H1 (cell line): ENCODE results near the gene CHRD. TPM values are rescaled to one million over a fixed set of nuclear protein-coding genes. Genes with fewer than 3 reads are reported as not detected.

Experiments used
- CTCF ChIA-PET: fragments of 300-600 bp; sonication (Branson Sonifier 250); formaldehyde crosslinking; loops from one replicate; lab custom pipeline; 2021; ENCODE audit not compliant: partially characterized antibody; lab: Charles Lee
- POLR2A ChIA-PET: fragments of 300-600 bp; sonication (Branson Sonifier 250); formaldehyde crosslinking; loops from one replicate; lab custom pipeline; 2021; ENCODE audit warnings: inconsistent platforms; ENCODE audit not compliant: partially characterized antibody; lab: Charles Lee
- DNase-seq, 2 experiments: peaks; one replicate each; pipeline versions ENCODE4 v3.0.0 to v3.0.0-alpha.2; 2010 to 2022; ENCODE audit warnings: low spot score in 2 of 2, low read depth in 1 of 2, mixed read lengths in 1 of 2
- FAIRE-seq: peaks from 2 replicates; lab custom pipeline; 2011; peaks lifted over from hg19 to GRCh38; lab: Jason Lieb, UNC
- H2AFZ ChIP-seq: 2 replicates; pipeline ENCODE4 v1.8.1; 2012; ENCODE audit warnings: low read length, inconsistent platforms
- H2AK5ac ChIP-seq: 2 replicates; pipeline ENCODE4 v1.6.1; 2013; ENCODE audit warnings: low read depth, low read length
- H2BK120ac ChIP-seq: replicated peaks from 2 replicates; pipeline ENCODE3; 2013; ENCODE audit warnings: low read depth, low read length, inconsistent platforms
- H2BK12ac ChIP-seq: 2 replicates; pipeline ENCODE4 v1.6.1; 2013; ENCODE audit warnings: low read depth, low read length
- H2BK15ac ChIP-seq: 2 replicates; pipeline ENCODE4 v1.6.1; 2013; ENCODE audit warnings: low read length
- H2BK20ac ChIP-seq: 2 replicates; pipeline ENCODE4 v1.6.1; 2013; ENCODE audit warnings: low read length
- H2BK5ac ChIP-seq: 2 replicates; pipeline ENCODE4 v1.6.1; 2013; ENCODE audit warnings: low read depth, low read length
- H3K14ac ChIP-seq: 2 replicates; pipeline ENCODE4 v1.6.1; 2013; ENCODE audit warnings: inconsistent platforms; ENCODE audit not compliant: insufficient read length
- H3K18ac ChIP-seq: 2 replicates; pipeline ENCODE4 v1.6.1; 2013; ENCODE audit warnings: low read length; ENCODE audit errors: extremely low read depth
- H3K23ac ChIP-seq: 2 replicates; pipeline ENCODE4 v1.6.1; 2013; ENCODE audit warnings: inconsistent platforms; ENCODE audit not compliant: insufficient read length
- H3K23me2 ChIP-seq: 2 replicates; pipeline ENCODE4 v1.6.1; 2013; ENCODE audit warnings: low read depth, low read length
- H3K27ac ChIP-seq: 2 replicates; pipeline ENCODE4 v1.6.1; 2011; ENCODE audit warnings: low read depth, low read length, inconsistent platforms
- H3K27me3 ChIP-seq, 4 experiments: replicated peaks in 1 of 4; 1 replicate in 1 of 4; 2 replicates in 3 of 4; pipeline versions ENCODE4 v1.6.1 to v1.8.1; 2011 to 2013; ENCODE audit warnings: low read length in 3 of 4, mild to moderate bottlenecking in 3 of 4, inconsistent platforms in 2 of 4, mixed read lengths in 2 of 4, moderate library complexity in 1 of 4; ENCODE audit not compliant: control insufficient read depth in 3 of 4, insufficient read depth in 3 of 4; ENCODE audit errors: extremely low read depth in 1 of 4
- H3K36me3 ChIP-seq, 4 experiments: 2 replicates each; pipeline versions ENCODE4 v1.6.1 to v1.8.1; 2011 to 2013; ENCODE audit warnings: mild to moderate bottlenecking in 4 of 4, low read length in 3 of 4, moderate library complexity in 2 of 4, control low read depth in 1 of 4, inconsistent platforms in 1 of 4; ENCODE audit not compliant: insufficient read depth in 4 of 4, control insufficient read depth in 2 of 4
- H3K4ac ChIP-seq: replicated peaks from 2 replicates; pipeline ENCODE3; 2013; ENCODE audit warnings: low read length, low read depth, mixed read lengths, inconsistent platforms; ENCODE audit not compliant: insufficient read length
- H3K4me1 ChIP-seq, 4 experiments: replicated peaks in 1 of 4; 1 replicate in 1 of 4; 2 replicates in 3 of 4; pipeline versions ENCODE4 v1.6.1 to v1.8.1; 2011 to 2013; ENCODE audit warnings: low read length in 3 of 4, inconsistent platforms in 2 of 4, mixed read lengths in 1 of 4; ENCODE audit not compliant: insufficient read depth in 4 of 4, control insufficient read depth in 3 of 4
- H3K4me2 ChIP-seq, 2 experiments: 2 replicates each; pipeline versions ENCODE4 v1.6.1 to v1.8.1; 2011 to 2013; ENCODE audit warnings: low read depth in 2 of 2, low read length in 2 of 2, control low read depth in 1 of 2, inconsistent platforms in 1 of 2, mild to moderate bottlenecking in 1 of 2; ENCODE audit not compliant: insufficient read depth in 1 of 2
- H3K4me3 ChIP-seq, 4 experiments: fragments of 200-600, 300-600 bp in 1 of 4; sonication (generic), shearing (Covaris generic), sonication (Bioruptor Twin) in 1 of 4; 2 replicates each; pipeline versions ENCODE4 v1.5.1 to v1.8.1; 2011 to 2016; ENCODE audit warnings: low read length in 4 of 4, low read depth in 3 of 4, control low read depth in 2 of 4, inconsistent platforms in 2 of 4, mild to moderate bottlenecking in 2 of 4, mixed read lengths in 1 of 4, moderate library complexity in 1 of 4; ENCODE audit not compliant: insufficient read depth in 2 of 4; ENCODE audit errors: extremely low read depth in 1 of 4
- H3K56ac ChIP-seq: replicated peaks from 2 replicates; pipeline ENCODE3; 2013; ENCODE audit warnings: low read depth, mild to moderate bottlenecking, mixed read lengths, low read length, inconsistent platforms; ENCODE audit not compliant: insufficient read length
- H3K79me1 ChIP-seq: 2 replicates; pipeline ENCODE4 v1.6.1; 2013; ENCODE audit warnings: low read depth, low read length, control low read depth
- H3K79me2 ChIP-seq, 2 experiments: 2 replicates each; pipeline versions ENCODE4 v1.6.1 to v1.8.1; 2012 to 2013; ENCODE audit warnings: low read length in 2 of 2, mild to moderate bottlenecking in 2 of 2, inconsistent platforms in 1 of 2; ENCODE audit not compliant: insufficient read depth in 2 of 2, control insufficient read depth in 1 of 2
- H3K9ac ChIP-seq, 4 experiments: replicated peaks in 1 of 4; 1 replicate in 1 of 4; 2 replicates in 3 of 4; pipeline versions ENCODE4 v1.6.1 to v1.8.1; 2011 to 2013; ENCODE audit warnings: low read depth in 3 of 4, low read length in 3 of 4, control low read depth in 2 of 4, mild to moderate bottlenecking in 2 of 4, moderate library complexity in 2 of 4, inconsistent platforms in 1 of 4; ENCODE audit errors: extremely low read depth in 1 of 4
- H3K9me3 ChIP-seq, 2 experiments: 2 replicates each; pipeline versions ENCODE4 v1.6.1 to v1.8.1; 2012 to 2013; ENCODE audit warnings: mild to moderate bottlenecking in 2 of 2, moderate library complexity in 2 of 2, control low read depth in 1 of 2, inconsistent platforms in 1 of 2, low read depth in 1 of 2, low read length in 1 of 2, mixed read lengths in 1 of 2; ENCODE audit not compliant: insufficient read depth in 2 of 2
- H4K20me1 ChIP-seq, 2 experiments: replicated peaks in 1 of 2; 2 replicates each; pipeline versions ENCODE3 to v1.8.1; 2011 to 2013; ENCODE audit warnings: inconsistent platforms in 2 of 2, low read length in 2 of 2, mild to moderate bottlenecking in 1 of 2; ENCODE audit not compliant: insufficient read depth in 2 of 2, control insufficient read depth in 1 of 2
- H4K5ac ChIP-seq: 2 replicates; pipeline ENCODE4 v1.6.1; 2013; ENCODE audit warnings: low read length, low read depth, mixed read lengths, inconsistent platforms; ENCODE audit not compliant: insufficient read length
- H4K8ac ChIP-seq: 2 replicates; pipeline ENCODE4 v1.8.0; 2013; ENCODE audit warnings: mild to moderate bottlenecking, moderate library complexity, low read length, inconsistent platforms; ENCODE audit not compliant: insufficient read depth; ENCODE audit errors: extremely low read depth
- H4K91ac ChIP-seq: replicated peaks from 2 replicates; pipeline ENCODE3; 2013; ENCODE audit warnings: low read length, mixed read lengths, inconsistent platforms; ENCODE audit not compliant: insufficient read length
- BCL11A ChIP-seq, 2 experiments: IDR thresholded peaks; one replicate each; pipeline ENCODE4 v1.6.1; 2011; ENCODE audit warnings: low read depth in 2 of 2, low read length in 2 of 2, mild to moderate bottlenecking in 2 of 2
- BRCA1 ChIP-seq: IDR thresholded peaks from 2 replicates; pipeline ENCODE4 v1.6.1; 2012; ENCODE audit warnings: low read depth, low read length, improper control_type of control experiment
- CBX8 ChIP-seq: fragments of 300-800, 300-1000 bp; sonication (generic); IDR thresholded peaks from 2 replicates; pipeline ENCODE4 v1.7.1; 2016; ENCODE audit warnings: low read depth, low read length, borderline replicate concordance
- CHD2 ChIP-seq: IDR thresholded peaks from 2 replicates; pipeline ENCODE4 v1.6.1; 2012; ENCODE audit warnings: low read length, improper control_type of control experiment
- FOSL1 ChIP-seq: IDR thresholded peaks from 2 replicates; pipeline ENCODE4 v1.6.1; 2011; ENCODE audit warnings: mild to moderate bottlenecking, low read depth, low read length, moderate library complexity; ENCODE audit not compliant: insufficient read depth
- TCF12 ChIP-seq: IDR thresholded peaks from 2 replicates; pipeline ENCODE4 v1.6.1; 2011; ENCODE audit warnings: low read depth, mild to moderate bottlenecking, low read length
- ZNF274 ChIP-seq: IDR thresholded peaks from 2 replicates; pipeline ENCODE4 v1.7.0; 2012; ENCODE audit warnings: low read length, borderline replicate concordance; ENCODE audit errors: extremely low read depth
- WGBS, 2 experiments: shearing (Covaris generic) in 1 of 2; methylation state at CpG; one replicate each; pipeline versions ENCODE4 v1.1.6 to v1.1.7; 2013 to 2015; ENCODE audit warnings: low lambda C conversion rate in 2 of 2, mixed read lengths in 2 of 2, inconsistent platforms in 1 of 2, low coverage in 1 of 2, missing lambda C conversion rate in 1 of 2; ENCODE audit not compliant: insufficient replicate concordance in 2 of 2, insufficient coverage in 1 of 2, insufficient read length in 1 of 2; ENCODE audit errors: extremely low coverage in 1 of 2, missing lambda C conversion rate in 1 of 2; 5-methylcytosine and 5-hydroxymethylcytosine counted together
- polyA plus RNA-seq, 7 experiments: library from polyadenylated mRNA; depleted of rRNA in 3 of 7; stranded (reverse) in 5 of 7; unstranded in 2 of 7; fragments of >200 nt in 5 of 7; fragments of 200-250 nt in 2 of 7; gene quantifications; 1 replicate in 5 of 7; 2 replicates in 1 of 7; 4 replicates in 1 of 7; pipeline versions ENCODE4 v1.2.1 to v1.2.3, GENCODE V29; 2011 to 2013; ENCODE audit warnings: missing spikeins in 2 of 7, mixed read lengths in 2 of 7
- total RNA-seq: library from RNA; stranded (reverse); fragmentation: NEBNext Ultra II Directional; extraction: Animal tissue kit (Norgen Biotek cat#: 25700); gene quantifications from 2 replicates; pipeline ENCODE4 v1.2.1, GENCODE V29; 2021
- TF ChIP-seq, protein P1 (sequence below): IDR thresholded peaks from 2 replicates; pipeline ENCODE4 v1.6.1; 2012; ENCODE audit warnings: low read length, inconsistent platforms

The CHRD gene
- total and polyA plus RNA-seq, 2 of the 8 experiments (the other 6 are each of a cell fraction or from before 2014, with no cell fraction given) = 0.62 to 0.86 TPM

DNA sequence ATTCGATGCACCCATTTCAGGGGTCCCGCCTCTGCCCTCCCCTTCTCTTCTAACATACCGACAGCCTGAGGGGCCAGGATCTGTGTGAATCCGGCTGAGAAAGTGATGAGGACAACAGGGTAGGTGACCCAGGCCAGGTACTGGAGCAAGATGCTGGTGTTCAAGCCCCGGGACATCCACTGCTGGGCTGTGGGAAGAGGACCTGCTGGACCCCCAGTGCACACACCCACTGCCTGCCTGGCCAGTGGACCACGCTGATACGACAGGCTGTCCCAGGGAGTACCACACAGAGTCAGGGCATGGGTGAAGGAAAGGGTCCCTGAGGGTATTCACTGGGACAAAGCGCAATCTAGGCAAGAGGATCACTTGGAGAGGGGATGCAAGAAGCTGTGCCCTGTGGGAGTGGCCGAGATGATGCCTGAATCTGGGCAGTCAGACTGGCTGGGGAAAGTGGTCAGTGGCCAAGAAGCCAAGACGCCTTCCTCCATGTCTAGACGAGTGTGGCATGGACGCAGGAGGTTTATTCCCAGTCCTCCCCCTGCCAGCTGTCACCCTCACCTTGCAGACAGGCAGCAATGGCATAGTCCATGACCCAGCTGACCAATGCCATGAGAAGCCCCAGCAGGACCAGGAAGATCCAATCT, 21.6 kb upstream of the CHRD start:
- Histone ChIP-seq H3K4me2 (no peak overlapping the region), H4K8ac (no peak overlapping the region), H3K4me3 (no peak overlapping the region), H4K91ac (no peak overlapping the region), H3K36me3 (peaks cover 4 to 26% (median 20%) of the 10 kb centered on the region in 4 experiments; a peak in 5 of 8 replicates), H3K27me3 (peaks cover 0 to 8% (median 3%) of the 10 kb centered on the region in 4 experiments; a peak in 3 of 7 replicates), H3K9me3 (no peaks in the 10 kb centered on the region), H3K56ac (no peak overlapping the region), H3K23me2 (peaks cover 20% of the 10 kb centered on the region), H3K79me2 (no peaks in the 10 kb centered on the region; a peak in 1 of 4 replicates), H3K18ac (no peak overlapping the region), H3K4me1 (peaks cover 3 to 18% (median 12%) of the 10 kb centered on the region in 4 experiments), H2AK5ac (no peak overlapping the region), H2BK15ac (no peak overlapping the region), H3K4ac (no peak overlapping the region), H2BK12ac (no peak overlapping the region), H3K79me1 (no peaks in the 10 kb centered on the region), H3K14ac (no peak overlapping the region), H2AFZ (no peak overlapping the region), H2BK5ac (no peak overlapping the region), H3K27ac (no peak overlapping the region), H3K23ac (no peak overlapping the region), H4K5ac (no peak overlapping the region), H2BK120ac (no peak overlapping the region), H2BK20ac (no peak overlapping the region), H4K20me1 (peaks cover 4 to 8% of the 10 kb centered on the region in 2 experiments), H3K9ac (no peak overlapping the region)
- no peak for FAIRE-seq
- CTCF ChIA-PET = interaction anchor here (0.6 to 7.1 kb wide), 9 partner anchors 10 to 454 kb away, joined by 3 to 47 read pairs (median 4); partner anchors contain the start of gene VPS8
- POLR2A ChIA-PET = interaction anchor here (1.0 to 2.5 kb wide), 3 partner anchors 7 to 23 kb away, joined by 4 to 5 read pairs (median 4); no protein-coding TSS in a partner anchor
- 89% methylated on average over 10 of the region's 12 CpGs; no CpG with 5 or more reads in 1 of the 2 experiments for WGBS, 2 experiments
- DNase-seq = no peak
- TF ChIP-seq CBX8 = no peak
- TF ChIP-seq TCF12 = no peak
- TF ChIP-seq BRCA1 = no peak
- TF ChIP-seq, protein P1, sequence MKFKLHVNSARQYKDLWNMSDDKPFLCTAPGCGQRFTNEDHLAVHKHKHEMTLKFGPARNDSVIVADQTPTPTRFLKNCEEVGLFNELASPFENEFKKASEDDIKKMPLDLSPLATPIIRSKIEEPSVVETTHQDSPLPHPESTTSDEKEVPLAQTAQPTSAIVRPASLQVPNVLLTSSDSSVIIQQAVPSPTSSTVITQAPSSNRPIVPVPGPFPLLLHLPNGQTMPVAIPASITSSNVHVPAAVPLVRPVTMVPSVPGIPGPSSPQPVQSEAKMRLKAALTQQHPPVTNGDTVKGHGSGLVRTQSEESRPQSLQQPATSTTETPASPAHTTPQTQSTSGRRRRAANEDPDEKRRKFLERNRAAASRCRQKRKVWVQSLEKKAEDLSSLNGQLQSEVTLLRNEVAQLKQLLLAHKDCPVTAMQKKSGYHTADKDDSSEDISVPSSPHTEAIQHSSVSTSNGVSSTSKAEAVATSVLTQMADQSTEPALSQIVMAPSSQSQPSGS = no peak
- TF ChIP-seq BCL11A (IDR thresholded peaks at IDR 0.05; ENCODE audit: low read depth in 2 of 2, low read length in 2 of 2) = no peak
- TF ChIP-seq FOSL1 = no peak
- no peak for TF ChIP-seq ZNF274
- TF ChIP-seq CHD2 = no peak
